ENCODE measurements around the gene ZNF512B.
"Not testable (repeated sequence)": the region's sequence is repeated elsewhere in the genome, so short reads cannot be mapped to it uniquely, and the experiment has no call there.

The ZNF512B gene

GRCh38 chr20:63977739-63978276, 8.1 kb upstream of the ZNF512B start:
- no peak for DNase-seq (ENCODE audit: low read depth in 2 of 2)

- no peak for DNase-seq (ENCODE audit: low read depth in 2 of 2)
Measured at GRCh38 chr20:63976980-63977738, 7.4 kb upstream of the ZNF512B start.

- not testable (repeated sequence) for DNase-seq (ENCODE audit: low read depth in 2 of 2)
Measured at GRCh38 chr20:63976511-63976910, 6.8 kb upstream of the ZNF512B start.

- DNase-seq (ENCODE audit: low read depth in 2 of 2), result no peak
Measured at GRCh38 chr20:63974402-63975200, 4.9 kb upstream of the ZNF512B start.

GRCh38 chr20:63973636-63974401, 4.1 kb upstream of the ZNF512B start:
- DNase-seq (ENCODE audit: low read depth in 2 of 2), result peak in 1 of 2 donors; percentile 80

- DNase-seq (ENCODE audit: low read depth in 2 of 2), result no peak
Measured at GRCh38 chr20:63973160-63973479, 3.4 kb upstream of the ZNF512B start.

GRCh38 chr20:63972312-63973159, 2.8 kb upstream of the ZNF512B start:
- DNase-seq (ENCODE audit: low read depth in 2 of 2), result no peak

- DNase-seq (ENCODE audit: low read depth in 2 of 2), result not testable (repeated sequence)
Measured at GRCh38 chr20:63971960-63972311, 2.2 kb upstream of the ZNF512B start.

- no peak for DNase-seq (ENCODE audit: low read depth in 2 of 2)
Measured at GRCh38 chr20:63970714-63971431, 1.1 kb upstream of the ZNF512B start.

- DNase-seq (ENCODE audit: low read depth in 2 of 2), result no peak
Measured at GRCh38 chr20:63968928-63969760, 586 bp downstream of the ZNF512B start.

GRCh38 chr20:63968136-63968927, 1.4 kb downstream of the ZNF512B start:
- no peak for DNase-seq (ENCODE audit: low read depth in 2 of 2)

- DNase-seq (ENCODE audit: low read depth in 2 of 2), result no peak
Measured at GRCh38 chr20:63967330-63968135, 2.2 kb downstream of the ZNF512B start.

GRCh38 chr20:63966944-63967322, 2.8 kb downstream of the ZNF512B start:
- DNase-seq (ENCODE audit: low read depth in 2 of 2), result no peak

- no peak for DNase-seq (ENCODE audit: low read depth in 2 of 2)
Measured at GRCh38 chr20:63966172-63966943, 3.4 kb downstream of the ZNF512B start.

GRCh38 chr20:63964412-63964811, 5.3 kb downstream of the ZNF512B start:
- DNase-seq (ENCODE audit: low read depth in 2 of 2), result no peak

GRCh38 chr20:63963784-63964301, 5.9 kb downstream of the ZNF512B start:
- DNase-seq (ENCODE audit: low read depth in 2 of 2), result no peak

- no peak for DNase-seq (ENCODE audit: low read depth in 2 of 2)
Measured at GRCh38 chr20:63963348-63963741, 6.4 kb downstream of the ZNF512B start.
